Hippocampal formation (tissue), 2 donors: ENCODE measurements around the gene FLNA.
"Not testable (repeated sequence)": the region's sequence is repeated elsewhere in the genome, so short reads cannot be mapped to it uniquely, and the experiment has no call there.

ENCODE experiments used
- DNase-seq, 2 donors: peaks; one replicate each; lab custom pipeline; 2025; lab: John Stamatoyannopoulos, UW

The FLNA gene

DNA sequence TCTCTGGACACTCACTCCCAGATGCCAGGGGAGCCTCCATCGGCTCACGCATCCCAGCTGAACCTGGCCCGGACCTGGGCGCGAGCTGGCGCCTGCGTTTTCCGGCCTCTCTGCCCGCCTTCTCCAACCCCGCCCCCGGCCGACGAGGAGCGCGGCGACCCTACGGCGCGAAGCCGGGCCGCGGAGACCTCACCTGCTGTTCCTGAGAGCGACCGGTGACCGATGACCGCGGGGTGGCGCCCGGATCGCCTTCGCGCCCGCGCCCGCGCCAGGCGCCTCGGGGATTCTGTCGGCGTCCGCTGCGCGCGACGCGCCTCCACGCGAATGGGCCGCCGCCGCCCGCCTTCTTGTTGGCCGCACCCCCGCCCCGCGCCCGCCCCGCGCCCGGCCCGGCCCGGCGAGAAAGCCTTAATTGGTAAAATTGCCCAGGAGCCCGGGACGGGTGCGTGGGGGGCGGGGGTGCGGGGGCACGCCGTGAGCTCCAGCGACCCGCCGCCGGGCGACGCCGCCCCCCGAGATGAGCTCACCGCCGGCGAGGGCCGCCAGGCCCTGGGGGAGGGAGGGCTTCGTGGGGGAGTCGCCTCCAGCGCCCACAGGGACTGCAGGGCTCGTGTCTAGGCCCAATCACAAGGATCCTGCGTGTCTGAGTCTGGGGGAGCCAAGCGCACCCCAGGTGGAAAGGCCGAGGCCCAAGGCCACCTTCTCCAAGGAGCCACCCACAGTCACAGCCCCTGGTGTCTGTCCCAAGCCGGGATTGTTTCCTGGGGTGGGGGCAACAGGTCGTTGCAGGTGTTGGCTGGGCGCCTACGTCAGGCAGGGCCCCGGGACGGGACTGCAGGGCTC, at the start of gene FLNA:
Gene FLNA (minus strand): TSS at position 322 of the 843 bp plus-strand sequence. CDS start 3,389 bp downstream, outside the sequence.
- no peak for DNase-seq

- no peak for DNase-seq
Observed at GRCh38 chrX:154420402-154420756, 45.9 kb upstream of the FLNA start.

DNA sequence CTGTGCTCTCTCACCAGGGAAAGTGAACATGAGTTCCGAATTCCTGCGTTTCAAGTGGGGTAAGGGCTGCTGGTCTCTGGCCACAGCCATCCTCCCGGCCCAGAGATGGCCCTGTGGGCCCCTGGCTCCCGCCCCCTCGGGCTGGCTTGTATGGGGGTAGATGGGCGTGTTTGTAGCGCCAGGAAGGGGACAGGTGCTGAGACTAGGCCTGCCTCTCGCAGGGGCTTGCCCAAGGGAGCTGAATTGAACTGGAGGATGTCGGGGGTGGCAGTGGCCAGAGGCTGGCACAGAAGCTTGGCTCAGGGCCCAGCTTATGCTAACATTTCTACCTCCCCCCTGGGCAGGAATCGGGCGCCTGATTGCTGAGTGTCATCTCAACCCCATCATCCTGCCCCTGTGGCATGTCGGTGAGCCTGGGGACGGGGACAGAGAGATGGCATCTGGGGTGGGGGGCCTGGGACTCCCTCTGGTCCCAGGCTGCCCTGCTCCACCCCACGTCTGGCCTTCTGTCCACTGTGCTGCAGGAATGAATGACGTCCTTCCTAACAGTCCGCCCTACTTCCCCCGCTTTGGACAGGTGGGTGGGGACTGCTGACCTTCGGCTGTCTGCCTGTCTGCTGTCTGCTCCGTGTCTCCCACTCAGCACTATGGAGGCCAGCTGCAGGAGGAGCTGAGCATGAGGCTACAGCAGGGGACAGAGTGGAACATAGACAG, 45.4 kb upstream of the FLNA start:
- DNase-seq: no peak

DNA sequence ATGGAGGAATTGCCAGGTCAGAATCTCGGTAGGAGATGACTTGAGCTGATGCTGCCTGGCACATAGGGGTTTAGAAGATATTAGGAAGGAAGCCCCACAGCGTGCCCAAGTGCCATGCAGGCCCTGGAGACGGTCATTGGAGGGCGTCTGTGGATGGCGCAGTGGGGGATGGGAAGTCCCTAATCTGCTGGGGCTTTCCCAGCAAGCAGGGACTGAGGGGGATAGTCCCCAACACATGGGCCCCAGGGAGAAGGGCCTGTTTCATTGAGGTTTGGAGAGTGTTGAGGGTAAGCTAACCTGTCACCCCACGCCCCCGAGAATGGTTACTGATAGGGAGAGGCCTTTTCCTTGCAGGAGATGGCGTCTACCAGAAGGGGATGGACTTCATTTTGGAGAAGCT, 44.8 kb upstream of the FLNA start:
- DNase-seq: no peak

GRCh38 chrX:154417157-154417556, 42.7 kb upstream of the FLNA start:
- no peak for DNase-seq

GRCh38 chrX:154413142-154413541, 38.7 kb upstream of the FLNA start:
- no peak for DNase-seq

GRCh38 chrX:154412468-154412867, 38.0 kb upstream of the FLNA start:
- no peak for DNase-seq

- DNase-seq: no peak
Observed at GRCh38 chrX:154411981-154412340, 37.5 kb upstream of the FLNA start.

- DNase-seq: no peak
Observed at GRCh38 chrX:154409222-154409871, 34.9 kb upstream of the FLNA start, which contains the start of gene DNASE1L1. TSS of gene DNASE1L1 (minus strand) at chrX:154409254. CDS start at chrX:154405568, 3,686 bp downstream.

GRCh38 chrX:154408659-154409221, 34.3 kb upstream of the FLNA start:
- no peak for DNase-seq

DNA sequence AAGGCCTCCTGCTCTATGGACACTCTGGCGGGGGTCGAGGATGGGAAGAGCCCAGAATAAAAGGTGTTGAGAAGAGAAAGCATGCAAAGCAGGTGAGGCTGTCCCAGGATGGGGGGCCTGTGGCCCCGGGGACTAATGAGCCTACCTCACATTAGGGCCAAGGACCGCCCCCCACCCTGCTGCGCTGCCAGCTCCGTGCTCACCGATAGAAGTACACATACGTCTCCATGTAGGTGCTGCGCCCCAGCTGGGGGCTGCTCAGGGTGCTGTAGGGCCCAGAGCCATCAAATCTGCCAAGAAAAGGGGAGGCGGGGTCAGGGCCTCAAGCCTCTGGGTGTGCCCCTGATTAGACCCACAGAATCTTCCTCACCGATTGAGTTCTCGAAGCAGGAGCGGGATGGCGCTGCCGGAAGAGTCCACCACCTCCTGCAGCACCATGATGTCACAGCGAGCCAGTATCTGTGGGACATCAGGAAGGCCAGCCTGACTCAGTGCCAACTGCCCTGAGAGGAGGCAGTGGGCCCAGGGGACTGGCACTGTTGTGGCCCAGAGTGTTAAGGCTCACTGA, 30.3 kb upstream of the FLNA start:
- no peak for DNase-seq

- no peak for DNase-seq
Observed at GRCh38 chrX:154403858-154404257, 29.4 kb upstream of the FLNA start.

GRCh38 chrX:154403192-154403591, 28.8 kb upstream of the FLNA start:
- DNase-seq: no peak

- no peak for DNase-seq
Observed at GRCh38 chrX:154402622-154403127, 28.2 kb upstream of the FLNA start.

- DNase-seq: no peak
Observed at GRCh38 chrX:154401918-154402621, 27.6 kb upstream of the FLNA start.

DNA sequence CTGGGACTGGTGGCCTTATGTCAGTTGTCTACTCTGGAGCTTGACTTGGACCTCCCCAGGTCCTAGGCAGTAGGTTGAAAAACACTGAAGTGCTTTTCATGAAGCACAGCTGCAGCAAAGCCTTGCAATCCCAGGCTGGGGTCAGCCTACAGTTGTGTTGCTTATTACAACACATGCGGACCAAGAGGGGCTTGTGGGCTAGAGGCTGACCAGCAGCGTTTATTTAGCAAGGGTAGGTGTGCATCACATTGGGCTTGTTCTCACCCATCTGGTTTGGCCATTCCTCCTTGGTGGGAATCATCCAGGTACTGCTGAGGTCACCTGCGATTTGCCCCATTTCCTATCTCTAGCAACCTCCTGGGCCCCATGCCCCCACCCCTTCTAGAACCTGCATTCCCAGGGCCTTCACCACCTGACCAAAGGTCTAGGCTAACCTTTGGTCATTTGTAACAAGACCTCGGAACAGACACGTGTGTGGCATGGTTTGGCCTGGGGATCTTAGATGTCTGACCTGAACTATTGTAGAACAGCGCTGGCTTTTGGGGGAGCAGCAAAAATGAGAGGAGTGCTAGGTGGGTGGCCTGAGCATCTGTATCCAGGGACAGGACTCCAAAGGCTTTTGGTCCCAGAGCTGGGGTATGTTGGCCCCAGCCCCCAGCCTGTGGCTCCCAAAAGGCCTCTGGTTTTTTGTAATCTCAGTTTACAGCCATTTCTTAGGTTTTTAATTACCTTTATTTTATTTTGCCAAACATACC, 26.8 kb upstream of the FLNA start:
- DNase-seq: no peak

DNA sequence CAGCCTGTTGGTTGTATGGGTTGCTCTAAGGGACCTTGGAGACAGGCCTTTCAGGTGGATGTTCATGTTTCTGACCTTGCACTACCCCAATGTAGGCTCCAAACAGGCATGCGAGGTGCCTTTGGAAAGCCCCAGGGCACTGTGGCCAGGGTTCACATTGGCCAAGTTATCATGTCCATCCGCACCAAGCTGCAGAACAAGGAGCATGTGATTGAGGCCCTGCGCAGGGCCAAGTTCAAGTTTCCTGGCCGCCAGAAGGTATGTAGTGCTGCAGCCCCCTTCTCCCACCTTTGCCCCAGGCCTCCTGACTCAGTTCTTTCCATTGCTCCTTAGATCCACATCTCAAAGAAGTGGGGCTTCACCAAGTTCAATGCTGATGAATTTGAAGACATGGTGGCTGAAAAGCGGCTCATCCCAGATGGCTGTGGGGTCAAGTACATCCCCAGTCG, 26.0 kb upstream of the FLNA start:
- not testable (repeated sequence) for DNase-seq

DNA sequence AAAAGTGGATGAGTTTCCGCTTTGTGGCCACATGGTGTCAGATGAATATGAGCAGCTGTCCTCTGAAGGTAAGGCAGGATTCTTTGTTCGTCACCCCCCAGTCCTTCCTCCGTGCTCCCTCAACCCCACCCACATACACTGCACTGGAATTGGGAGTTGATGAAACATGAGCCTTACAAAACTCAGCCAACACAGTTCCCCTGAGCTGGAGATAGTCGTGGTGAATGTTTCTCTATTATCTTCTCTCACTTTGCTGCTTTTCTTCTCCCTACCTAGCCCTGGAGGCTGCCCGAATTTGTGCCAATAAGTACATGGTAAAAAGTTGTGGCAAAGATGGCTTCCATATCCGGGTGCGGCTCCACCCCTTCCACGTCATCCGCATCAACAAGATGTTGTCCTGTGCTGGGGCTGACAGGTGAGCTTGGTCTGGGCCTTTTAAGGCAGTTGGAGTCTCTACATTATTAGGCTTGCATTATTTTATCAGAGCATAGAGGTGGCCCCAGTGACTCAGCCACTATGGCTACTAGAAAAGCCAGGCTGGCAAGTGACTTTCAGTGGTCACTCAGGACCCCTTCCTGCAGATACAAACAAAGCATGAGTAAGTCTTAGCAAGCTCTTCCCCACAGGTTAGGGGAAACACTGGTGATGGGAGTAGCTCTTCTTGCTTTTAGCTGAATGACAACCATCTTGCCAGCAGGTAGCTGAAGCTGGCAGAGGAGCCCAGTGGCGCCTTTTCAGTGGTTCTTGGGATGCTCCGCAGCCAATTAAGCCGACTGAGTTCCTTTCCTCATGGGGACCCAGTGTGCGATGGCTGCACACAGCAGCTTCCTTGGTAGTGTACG, 25.3 kb upstream of the FLNA start:
- DNase-seq: no peak
